ENCODE results near the gene ARMC5.

DNA sequence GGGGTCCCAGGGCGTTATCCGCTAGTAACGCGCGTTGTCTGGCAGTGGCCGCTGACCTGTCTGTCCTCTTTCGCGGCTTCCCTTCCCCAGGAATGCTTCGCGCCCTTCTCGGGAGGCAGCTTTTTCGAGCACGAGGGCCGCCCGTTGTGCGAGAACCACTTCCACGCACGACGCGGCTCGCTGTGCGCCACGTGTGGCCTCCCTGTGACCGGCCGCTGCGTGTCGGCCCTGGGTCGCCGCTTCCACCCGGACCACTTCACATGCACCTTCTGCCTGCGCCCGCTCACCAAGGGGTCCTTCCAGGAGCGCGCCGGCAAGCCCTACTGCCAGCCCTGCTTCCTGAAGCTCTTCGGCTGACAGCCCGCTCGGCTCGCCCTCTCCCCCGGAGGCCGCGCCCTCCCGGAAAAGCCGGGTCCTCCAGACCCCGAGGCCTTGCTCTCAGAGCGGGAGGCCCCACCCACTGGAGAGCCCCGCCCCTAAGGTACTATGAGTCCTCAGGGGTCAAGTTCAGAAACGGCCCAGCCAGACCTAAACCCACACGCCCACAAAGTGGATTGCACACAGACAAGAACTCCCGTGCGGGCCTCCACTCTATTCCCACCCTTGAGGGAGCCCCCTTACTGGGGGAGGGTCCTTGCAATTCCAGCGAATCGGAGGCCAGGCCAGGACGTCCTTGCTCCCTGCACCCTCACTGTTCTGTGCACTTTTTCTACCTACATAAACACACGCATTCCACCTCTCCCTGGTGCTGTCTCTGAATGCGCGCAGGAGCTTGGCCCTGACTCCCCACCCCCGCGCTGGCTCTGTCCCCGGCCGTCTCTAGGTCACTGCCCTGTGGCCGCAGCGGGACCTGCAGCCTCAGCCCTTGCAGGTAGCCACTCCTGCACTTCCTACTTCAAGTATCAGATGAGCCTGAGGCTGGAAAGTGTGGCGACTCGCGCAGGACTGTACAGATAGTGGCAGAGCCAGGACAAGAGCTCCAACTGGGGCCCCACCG, 18.2 kb downstream of the ARMC5 start:
- no peak for TF ChIP-seq EZH2 (IDR thresholded peaks at IDR 0.05; ENCODE audit: borderline replicate concordance, low read length)
- TF ChIP-seq, protein P1, sequence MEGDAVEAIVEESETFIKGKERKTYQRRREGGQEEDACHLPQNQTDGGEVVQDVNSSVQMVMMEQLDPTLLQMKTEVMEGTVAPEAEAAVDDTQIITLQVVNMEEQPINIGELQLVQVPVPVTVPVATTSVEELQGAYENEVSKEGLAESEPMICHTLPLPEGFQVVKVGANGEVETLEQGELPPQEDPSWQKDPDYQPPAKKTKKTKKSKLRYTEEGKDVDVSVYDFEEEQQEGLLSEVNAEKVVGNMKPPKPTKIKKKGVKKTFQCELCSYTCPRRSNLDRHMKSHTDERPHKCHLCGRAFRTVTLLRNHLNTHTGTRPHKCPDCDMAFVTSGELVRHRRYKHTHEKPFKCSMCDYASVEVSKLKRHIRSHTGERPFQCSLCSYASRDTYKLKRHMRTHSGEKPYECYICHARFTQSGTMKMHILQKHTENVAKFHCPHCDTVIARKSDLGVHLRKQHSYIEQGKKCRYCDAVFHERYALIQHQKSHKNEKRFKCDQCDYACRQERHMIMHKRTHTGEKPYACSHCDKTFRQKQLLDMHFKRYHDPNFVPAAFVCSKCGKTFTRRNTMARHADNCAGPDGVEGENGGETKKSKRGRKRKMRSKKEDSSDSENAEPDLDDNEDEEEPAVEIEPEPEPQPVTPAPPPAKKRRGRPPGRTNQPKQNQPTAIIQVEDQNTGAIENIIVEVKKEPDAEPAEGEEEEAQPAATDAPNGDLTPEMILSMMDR (IDR thresholded peaks at IDR 0.05; ENCODE audit: low read length): no peak

Data from OCI-LY1 (cell line).